Adrenal gland (tissue), 5 donors: ENCODE results near the gene ZNF425.
"Not testable (repeated sequence)": the region's sequence is repeated elsewhere in the genome, so short reads cannot be mapped to it uniquely, and the experiment has no call there.

ENCODE experiments used
- CTCF ChIP-seq, 6 experiments: fragments of 450-650 bp in 4 of 6; fragments of 200-600 bp in 2 of 6; sonication (generic) in 1 of 6; IDR thresholded peaks; 1 replicate in 5 of 6; 2 replicates in 1 of 6; pipeline versions ENCODE4 v1.5.1 to v1.8.0; 2016 to 2021; ENCODE audit warnings: antibody characterized with exemption in 6 of 6, mild to moderate bottlenecking in 2 of 6, moderate library complexity in 1 of 6
- POLR2A ChIP-seq, 2 donors: fragments of 450-650 bp; IDR thresholded peaks; one replicate each; pipeline ENCODE4 v1.6.1; 2017; ENCODE audit warnings: antibody characterized with exemption in 2 of 2, mild to moderate bottlenecking in 2 of 2, moderate library complexity in 1 of 2
- donor health status: DM: no; HTN: no; CAD: no.

- TF ChIP-seq CTCF, POLR2A (IDR thresholded peaks at IDR 0.05): not testable (repeated sequence)
Measured at GRCh38 chr7:149092244-149092643, 33.9 kb downstream of the ZNF425 start.
